IPS-18c (cell line): Measurements from ENCODE around the gene TRIM56.

Experiments
- H3K4me3 ChIP-seq: 2 replicates; pipeline ENCODE4 v1.7.0; 2013; ENCODE audit warnings: low read depth, mild to moderate bottlenecking, low read length, moderate library complexity; ENCODE audit not compliant: insufficient read depth
- H3K9me3 ChIP-seq: one replicate; pipeline ENCODE4 v1.6.1; 2013; ENCODE audit warnings: mild to moderate bottlenecking, low read length, moderate library complexity; ENCODE audit not compliant: control insufficient read depth, insufficient read depth

Gene TRIM56

GRCh38 chr7:101140339-101140699 is 55.0 kb downstream of the TRIM56 start:
- Histone ChIP-seq H3K9me3 (no peaks in the 10 kb centered on the region), H3K4me3 (no peak overlapping the region)

- no peak overlapping the region for H3K4me3 ChIP-seq
- no peaks in the 10 kb centered on the region for H3K9me3 ChIP-seq
Observed at GRCh38 chr7:101140746-101141382, 55.6 kb downstream of the TRIM56 start.
